Omental fat pad (tissue), 4 donors: ENCODE data around the gene DAZAP1. TPM values are rescaled to one million over a fixed set of nuclear protein-coding genes. Genes with fewer than 3 reads are reported as not detected.
"Not testable (repeated sequence)": the region's sequence is repeated elsewhere in the genome, so short reads cannot be mapped to it uniquely, and the experiment has no call there.

Experiments
- ATAC-seq: fragments of 150-250 bp; one replicate; pipeline ENCODE4 v1.9.1; 2016; ENCODE audit warnings: mild to moderate bottlenecking, moderate library complexity; ENCODE audit not compliant: low FRiP score
- DNase-seq: peaks from one replicate; pipeline ENCODE4 v3.0.0-alpha.2; 2019; ENCODE audit warnings: low spot score
- total RNA-seq, 4 donors: library from RNA; depleted of rRNA; stranded (reverse); fragments of >200 nt; gene quantifications; one replicate each; pipeline ENCODE4 v1.1.0, GENCODE V29; 2016
- TF ChIP-seq, protein P1 (sequence below), 3 donors: fragments of 450-650 bp; IDR thresholded peaks; one replicate each; pipeline ENCODE4 v1.5.1; 2016 to 2017; ENCODE audit warnings: antibody characterized with exemption in 3 of 3, mild to moderate bottlenecking in 3 of 3, moderate library complexity in 2 of 3

DAZAP1 gene
- total RNA-seq, 4 donors from 2014 or later = 47.3 to 55.7 (median 51.1) TPM

DNA sequence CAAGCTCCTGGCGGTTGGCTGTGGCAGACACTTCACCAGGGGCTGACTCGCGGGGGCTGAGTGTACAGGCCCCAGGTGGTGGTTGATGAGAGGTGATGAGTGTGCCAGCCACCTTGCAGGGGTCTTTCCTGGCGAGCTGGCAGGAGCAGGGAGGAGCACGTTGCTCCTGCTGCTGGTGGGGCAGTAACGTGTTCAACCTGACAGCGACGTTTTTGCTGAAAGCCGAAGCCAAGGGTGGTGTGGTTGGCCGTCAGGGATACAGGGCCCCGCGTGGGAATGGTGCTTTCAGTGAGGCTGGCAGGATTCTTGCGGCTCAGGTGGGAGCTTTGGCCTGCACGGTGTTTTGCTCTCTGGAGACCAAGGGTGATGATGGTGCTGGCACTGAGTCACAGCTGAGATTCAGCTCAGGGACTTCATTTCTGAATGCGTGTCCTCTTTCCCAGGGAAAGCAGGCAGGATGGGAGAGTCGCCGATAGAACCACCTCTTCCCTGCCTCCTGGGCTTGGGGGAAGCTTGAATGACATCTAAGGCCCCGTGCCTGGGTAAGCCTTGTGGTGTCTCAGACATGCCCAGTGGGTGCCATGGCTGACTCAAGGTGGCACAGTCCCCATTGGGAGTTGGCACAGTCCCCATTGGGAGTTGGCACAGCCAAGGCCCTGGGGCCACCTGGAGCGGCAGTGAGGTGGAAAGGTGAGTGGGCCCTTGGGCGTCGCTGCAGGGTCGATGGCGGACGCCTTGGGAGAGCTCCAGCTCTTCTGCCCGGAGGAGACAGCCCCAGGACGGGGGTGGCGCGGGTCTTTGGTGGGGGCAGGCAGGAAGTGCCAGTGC is 8.8 kb downstream of the DAZAP1 start:
- peak; percentile 10 for ATAC-seq
- TF ChIP-seq, protein P1, sequence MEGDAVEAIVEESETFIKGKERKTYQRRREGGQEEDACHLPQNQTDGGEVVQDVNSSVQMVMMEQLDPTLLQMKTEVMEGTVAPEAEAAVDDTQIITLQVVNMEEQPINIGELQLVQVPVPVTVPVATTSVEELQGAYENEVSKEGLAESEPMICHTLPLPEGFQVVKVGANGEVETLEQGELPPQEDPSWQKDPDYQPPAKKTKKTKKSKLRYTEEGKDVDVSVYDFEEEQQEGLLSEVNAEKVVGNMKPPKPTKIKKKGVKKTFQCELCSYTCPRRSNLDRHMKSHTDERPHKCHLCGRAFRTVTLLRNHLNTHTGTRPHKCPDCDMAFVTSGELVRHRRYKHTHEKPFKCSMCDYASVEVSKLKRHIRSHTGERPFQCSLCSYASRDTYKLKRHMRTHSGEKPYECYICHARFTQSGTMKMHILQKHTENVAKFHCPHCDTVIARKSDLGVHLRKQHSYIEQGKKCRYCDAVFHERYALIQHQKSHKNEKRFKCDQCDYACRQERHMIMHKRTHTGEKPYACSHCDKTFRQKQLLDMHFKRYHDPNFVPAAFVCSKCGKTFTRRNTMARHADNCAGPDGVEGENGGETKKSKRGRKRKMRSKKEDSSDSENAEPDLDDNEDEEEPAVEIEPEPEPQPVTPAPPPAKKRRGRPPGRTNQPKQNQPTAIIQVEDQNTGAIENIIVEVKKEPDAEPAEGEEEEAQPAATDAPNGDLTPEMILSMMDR (IDR thresholded peaks at IDR 0.05) = no peak
- DNase-seq = no peak

DNA sequence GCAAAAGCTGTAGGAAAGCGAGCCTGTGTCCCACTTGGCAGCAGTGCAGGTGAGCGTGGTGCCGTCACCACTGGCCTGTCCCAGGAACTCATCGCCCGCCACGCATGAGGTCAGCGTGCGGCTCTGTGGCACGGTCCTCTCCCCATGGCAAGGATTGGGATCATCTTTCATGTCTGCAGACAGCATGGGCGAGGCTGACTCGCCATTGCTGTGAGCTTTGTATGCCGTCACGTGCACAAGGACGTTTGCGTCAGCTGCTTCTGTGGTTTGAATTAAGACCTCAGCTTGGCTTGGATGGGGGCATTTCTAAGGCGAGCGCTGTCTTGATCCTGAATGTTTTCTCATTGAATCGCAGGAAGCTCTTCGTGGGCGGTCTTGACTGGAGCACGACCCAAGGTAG is 9.8 kb downstream of the DAZAP1 start:
- DNase-seq = no peak
- TF ChIP-seq, protein P1 (IDR thresholded peaks at IDR 0.05) = no peak
- ATAC-seq = no peak

DNA sequence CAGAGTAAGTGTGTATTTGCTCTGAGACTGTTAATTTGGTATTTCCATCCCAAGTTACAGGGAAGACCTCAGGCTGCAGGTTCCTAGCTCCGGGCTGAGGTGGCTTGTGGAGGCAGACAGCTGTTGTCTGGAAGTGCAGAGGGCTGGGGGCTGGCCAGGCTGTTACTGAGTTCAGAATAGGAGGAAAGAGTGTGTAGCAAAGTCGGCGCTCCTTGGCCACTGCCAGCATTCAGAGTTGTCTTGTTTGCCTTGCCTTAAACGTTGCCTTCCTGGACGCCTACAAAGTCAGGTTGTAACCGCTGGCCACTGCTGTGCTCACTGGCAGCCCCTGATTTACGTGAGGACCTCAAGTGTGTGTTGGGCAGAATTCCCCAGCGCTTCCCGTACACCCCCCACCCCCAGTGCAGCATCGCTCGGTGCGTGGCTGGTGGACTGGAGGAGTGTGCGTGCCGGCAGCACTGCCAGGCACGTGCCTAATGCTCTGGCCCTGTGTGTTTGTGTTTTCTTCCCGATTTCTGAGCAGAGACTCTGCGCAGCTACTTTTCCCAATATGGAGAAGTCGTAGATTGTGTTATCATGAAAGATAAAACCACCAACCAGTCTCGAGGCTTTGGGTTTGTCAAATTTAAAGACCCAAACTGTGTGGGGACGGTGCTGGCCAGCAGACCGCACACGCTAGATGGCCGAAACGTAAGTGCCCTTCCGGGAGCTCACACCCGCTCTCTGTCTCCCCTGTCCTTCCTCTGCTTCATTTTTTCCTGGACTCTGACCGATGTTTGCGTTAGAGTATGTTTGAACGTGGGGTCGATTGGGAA is 10.5 kb downstream of the DAZAP1 start:
- TF ChIP-seq, protein P1 (IDR thresholded peaks at IDR 0.05) = no peak
- ATAC-seq (peak; percentile 21), DNase-seq (no peak)

DNA sequence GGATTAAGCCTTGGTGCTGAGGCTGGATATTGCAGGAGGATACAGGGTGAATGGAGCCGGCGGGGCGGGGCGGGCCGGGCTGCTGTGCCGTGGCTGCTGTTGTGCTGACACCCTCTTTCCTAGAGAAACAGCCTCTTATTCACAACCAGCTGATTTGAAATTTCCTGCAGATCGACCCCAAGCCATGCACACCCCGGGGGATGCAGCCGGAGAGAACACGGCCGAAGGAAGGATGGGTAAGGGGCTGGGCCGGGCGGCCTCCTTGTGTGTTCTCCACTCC is 11.1 kb downstream of the DAZAP1 start:
- TF ChIP-seq, protein P1 (IDR thresholded peaks at IDR 0.05) = no peak
- DNase-seq = no peak
- no peak for ATAC-seq

DNA sequence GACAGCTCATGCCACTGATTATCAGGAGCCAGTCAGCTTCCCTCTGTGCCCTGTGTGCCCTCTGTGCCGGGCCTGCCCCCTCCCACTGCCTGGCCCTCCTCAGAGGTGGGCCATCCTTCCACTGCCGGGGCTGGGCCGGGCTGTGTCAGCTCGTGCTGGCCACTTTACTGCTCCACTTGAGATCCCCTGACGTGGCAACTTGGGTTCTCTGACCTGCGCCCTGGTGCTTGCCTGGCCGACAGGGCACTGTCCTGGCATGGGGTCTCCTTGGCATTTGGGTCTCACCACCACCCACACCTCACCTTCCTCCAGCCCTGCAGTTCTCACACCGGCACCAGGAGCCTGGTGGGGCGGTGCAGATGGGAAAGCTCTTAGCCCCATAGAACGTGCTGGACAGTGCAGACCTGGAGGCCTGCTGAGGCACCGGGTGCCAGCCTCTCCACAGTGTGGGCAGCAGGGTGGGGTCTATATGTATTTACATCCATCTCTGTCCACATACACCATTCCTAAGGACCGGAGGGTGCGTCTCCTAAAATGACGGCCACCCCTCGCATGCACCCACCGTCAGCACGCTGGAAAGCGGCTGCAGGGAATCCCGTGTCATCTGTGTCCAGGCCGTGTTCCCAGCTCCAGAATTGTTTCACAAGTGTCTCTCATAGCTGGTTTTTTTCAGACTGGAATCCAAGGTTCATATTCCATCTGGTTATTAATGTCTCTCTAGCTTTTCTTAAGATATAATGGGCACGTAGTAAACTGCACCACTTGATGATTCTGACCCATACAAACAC is 11.8 kb downstream of the DAZAP1 start:
- no peak for ATAC-seq
- TF ChIP-seq, protein P1 (IDR thresholded peaks at IDR 0.05) = no peak
- no peak for DNase-seq

DNA sequence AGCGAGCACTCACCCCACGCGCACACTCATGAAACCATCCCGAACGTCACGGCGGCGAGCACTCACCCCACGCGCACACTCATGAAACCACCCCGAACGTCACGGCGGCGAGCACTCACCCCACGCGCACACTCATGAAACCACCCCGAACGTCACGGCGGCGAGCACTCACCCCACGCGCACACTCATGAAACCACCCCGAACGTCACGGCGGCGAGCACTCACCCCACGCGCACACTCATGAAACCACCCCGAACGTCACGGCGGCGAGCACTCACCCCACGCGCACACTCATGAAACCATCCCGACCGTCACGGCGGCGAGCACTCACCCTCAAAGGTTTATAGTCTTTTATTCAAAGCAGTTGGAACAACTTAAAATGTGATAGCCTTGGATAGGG is 12.7 kb downstream of the DAZAP1 start:
- not testable (repeated sequence) for DNase-seq, ATAC-seq

DNA sequence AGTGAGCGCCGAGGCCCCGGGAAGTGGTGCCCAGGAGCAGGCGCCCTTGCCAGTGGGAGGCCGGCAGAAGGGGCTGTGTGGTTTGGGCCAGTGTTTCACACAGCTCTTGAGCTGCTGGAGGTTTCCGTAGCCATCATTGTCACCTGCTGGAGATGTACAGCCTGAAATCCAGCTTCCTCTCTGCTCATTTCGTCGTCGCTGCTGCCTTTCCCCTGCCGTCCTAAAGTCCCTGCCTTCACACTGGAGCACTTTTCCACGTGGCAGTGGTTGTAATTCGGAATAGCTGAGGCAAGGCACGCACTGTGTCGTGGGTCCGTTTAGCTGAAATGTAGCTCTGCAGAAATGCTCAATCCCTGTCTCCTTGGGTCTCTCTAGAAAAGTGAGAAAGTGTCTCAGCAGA is 13.2 kb downstream of the DAZAP1 start:
- DNase-seq (no peak), ATAC-seq (no peak)
- TF ChIP-seq, protein P1 (IDR thresholded peaks at IDR 0.05) = no peak
